ENCODE measurements around the gene RANBP1. TPM values are rescaled to one million over a fixed set of nuclear protein-coding genes. Genes with fewer than 3 reads are reported as not detected.

RANBP1 gene
- total RNA-seq, 1 experiment from 2014 or later: 522 TPM

DNA sequence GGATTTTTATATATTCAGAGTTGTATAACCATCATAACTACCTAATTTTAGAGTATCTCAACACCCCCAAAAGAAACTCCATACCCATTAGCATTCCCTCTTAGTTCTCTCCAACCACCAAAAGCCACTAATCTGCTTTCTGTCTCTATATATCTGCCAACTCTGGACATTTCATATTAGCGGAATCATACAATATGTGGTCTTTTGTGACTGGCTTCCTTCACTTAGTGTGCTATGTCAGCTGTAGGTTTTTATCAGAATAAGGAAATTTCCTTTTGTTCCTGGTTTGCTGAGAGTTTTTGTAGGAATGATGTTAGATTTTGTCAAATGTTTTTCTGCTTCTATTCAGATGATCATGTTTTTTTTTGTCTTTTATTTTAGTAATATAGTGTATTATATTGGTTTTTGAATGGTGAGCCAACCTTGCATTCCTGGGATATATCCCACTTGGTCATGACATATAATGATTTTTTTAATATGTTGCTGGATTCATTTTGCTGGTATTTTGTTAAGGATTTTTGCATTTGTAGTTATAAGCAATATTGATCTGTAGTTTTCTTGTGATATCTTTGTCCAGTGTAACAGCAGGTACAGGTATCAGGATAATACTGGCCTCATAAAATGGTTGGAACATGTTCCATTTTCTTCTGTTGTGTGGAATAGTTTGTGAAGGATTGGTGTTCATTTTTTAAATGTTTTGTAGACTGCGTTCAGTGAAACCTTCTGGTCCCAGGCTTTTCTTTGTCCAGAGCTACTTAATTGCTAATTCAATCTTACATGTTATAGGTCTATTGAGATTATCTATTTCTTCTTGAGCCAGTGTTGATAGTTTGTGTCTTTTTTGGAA is 19.1 kb upstream of the RANBP1 start:
- no peak overlapping the region for H3K14ac ChIP-seq (ENCODE audit: insufficient read depth, low read length)
- H3T11ph ChIP-seq (ENCODE audit: low read length): no peak overlapping the region
- no peak overlapping the region for H3K27ac ChIP-seq (ENCODE audit: insufficient read length, low read depth, low read length)
- no peaks in the 10 kb centered on the region for H3K9me3 Mint-ChIP-seq
- H2AK5ac ChIP-seq (ENCODE audit: insufficient read length, low read length): no peak overlapping the region
- H3K4me1 ChIP-seq (ENCODE audit: insufficient read depth, low read length): peaks cover 2% of the 10 kb centered on the region; the same call in 1 of the 2 replicates
- no peaks in the 10 kb centered on the region for H3K23me2 ChIP-seq (ENCODE audit: insufficient read length, low read depth, low read length, poor library complexity, severe bottlenecking)
- no peak overlapping the region for H2BK20ac ChIP-seq (ENCODE audit: low read depth, low read length, poor library complexity, severe bottlenecking)
- peaks cover 75 to 98% (median 98%) of the 10 kb centered on the region in 3 experiments for H3K36me3 Mint-ChIP-seq (ENCODE audit: insufficient read depth in 1 of 3, low read depth in 3 of 3)
- H3K4ac ChIP-seq (ENCODE audit: low read depth, low read length): no peak overlapping the region
- no peak overlapping the region for H2BK15ac ChIP-seq (ENCODE audit: low read depth, low read length)
- 0 out of 7 replicates have a peak overlapping the region, but pooled peaks of 1 of the 3 experiments have one; percentile 27 for H3K27ac Mint-ChIP-seq
- H3K27me3 ChIP-seq (ENCODE audit: insufficient read depth, low read length): no peaks in the 10 kb centered on the region
- H4K8ac ChIP-seq (replicated peaks; ENCODE audit: insufficient read length, low read depth, low read length): no peak overlapping the region
- H3K4me2 ChIP-seq (ENCODE audit: insufficient read depth, insufficient read length, low read length): no peak overlapping the region
- no CpG with 5 or more reads among the region's 2 CpGs for WGBS (ENCODE audit: extremely low coverage, insufficient read length, low lambda C conversion rate)
- H3K79me2 ChIP-seq (ENCODE audit: insufficient read depth, low read length): no peaks in the 10 kb centered on the region
- H3K18ac ChIP-seq (ENCODE audit: insufficient read length, low read depth, low read length): no peak overlapping the region
- H4K91ac ChIP-seq (ENCODE audit: insufficient read length, low read depth, low read length): no peak overlapping the region
- H3K27me3 Mint-ChIP-seq (ENCODE audit: low read depth): no peaks in the 10 kb centered on the region; the same call in 1 of the 2 replicates
- H2BK12ac ChIP-seq (ENCODE audit: insufficient read length, low read depth, low read length): no peak overlapping the region
- H4K20me1 ChIP-seq (ENCODE audit: control insufficient read depth, insufficient read depth, insufficient read length): no peaks in the 10 kb centered on the region
- no peak overlapping the region for H2AFZ ChIP-seq (ENCODE audit: low read length)
- TF ChIP-seq, protein P1, sequence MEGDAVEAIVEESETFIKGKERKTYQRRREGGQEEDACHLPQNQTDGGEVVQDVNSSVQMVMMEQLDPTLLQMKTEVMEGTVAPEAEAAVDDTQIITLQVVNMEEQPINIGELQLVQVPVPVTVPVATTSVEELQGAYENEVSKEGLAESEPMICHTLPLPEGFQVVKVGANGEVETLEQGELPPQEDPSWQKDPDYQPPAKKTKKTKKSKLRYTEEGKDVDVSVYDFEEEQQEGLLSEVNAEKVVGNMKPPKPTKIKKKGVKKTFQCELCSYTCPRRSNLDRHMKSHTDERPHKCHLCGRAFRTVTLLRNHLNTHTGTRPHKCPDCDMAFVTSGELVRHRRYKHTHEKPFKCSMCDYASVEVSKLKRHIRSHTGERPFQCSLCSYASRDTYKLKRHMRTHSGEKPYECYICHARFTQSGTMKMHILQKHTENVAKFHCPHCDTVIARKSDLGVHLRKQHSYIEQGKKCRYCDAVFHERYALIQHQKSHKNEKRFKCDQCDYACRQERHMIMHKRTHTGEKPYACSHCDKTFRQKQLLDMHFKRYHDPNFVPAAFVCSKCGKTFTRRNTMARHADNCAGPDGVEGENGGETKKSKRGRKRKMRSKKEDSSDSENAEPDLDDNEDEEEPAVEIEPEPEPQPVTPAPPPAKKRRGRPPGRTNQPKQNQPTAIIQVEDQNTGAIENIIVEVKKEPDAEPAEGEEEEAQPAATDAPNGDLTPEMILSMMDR (conservative IDR thresholded peaks at IDR 0.05): no peak
- H3K4me1 Mint-ChIP-seq: peaks cover 19 to 22% of the 10 kb centered on the region in 2 experiments
- no peak overlapping the region for H3K4me3 Mint-ChIP-seq
- H3K9me3 ChIP-seq (ENCODE audit: control insufficient read depth, low read depth, low read length): no peaks in the 10 kb centered on the region
- peaks cover 2% of the 10 kb centered on the region for H3K79me1 ChIP-seq (ENCODE audit: insufficient read depth, low read depth, low read length, poor library complexity, severe bottlenecking)
- DNase-seq: no peak
- no peak overlapping the region for H2BK5ac ChIP-seq (ENCODE audit: insufficient read length, low read length)
- H2BK120ac ChIP-seq (ENCODE audit: low read depth, low read length, poor library complexity, severe bottlenecking): no peak overlapping the region
- no peak overlapping the region for H3K23ac ChIP-seq (ENCODE audit: insufficient read length, low read depth, low read length)
- no peak overlapping the region for H3K9ac ChIP-seq (ENCODE audit: extremely low read depth, insufficient read length, low read length)
- H4K5ac ChIP-seq (ENCODE audit: insufficient read length, low read depth, low read length): no peak overlapping the region
- no peak overlapping the region for H3K56ac ChIP-seq (ENCODE audit: insufficient read length, low read depth, low read length)

All from H9 (cell line).